Measurements from ENCODE around the gene SMIM41. TPM values are rescaled to one million over a fixed set of nuclear protein-coding genes. Genes with fewer than 3 reads are reported as not detected.

The SMIM41 gene
- total RNA-seq, 1 donor = 0.43 TPM

- no peak for TF ChIP-seq CTCF (IDR thresholded peaks at IDR 0.05; ENCODE audit: insufficient read depth, low read depth, low read length)
- no peak overlapping the region for H3K4me3 ChIP-seq (ENCODE audit: low read depth, low read length)
- DNase-seq (ENCODE audit: low read depth) = no peak
These were observed 66.0 kb downstream of the SMIM41 start for GRCh38 chr12:52145228-52146088.

- no peak for TF ChIP-seq CTCF (IDR thresholded peaks at IDR 0.05; ENCODE audit: insufficient read depth, low read depth, low read length)
- H3K4me3 ChIP-seq (ENCODE audit: low read depth, low read length) = no peak overlapping the region
- no peak for DNase-seq (ENCODE audit: low read depth)
These were observed 66.8 kb downstream of the SMIM41 start for GRCh38 chr12:52146089-52146821.

GRCh38 chr12:52146822-52147366, 67.4 kb downstream of the SMIM41 start:
- no peak for DNase-seq (ENCODE audit: low read depth)
- no peak overlapping the region for H3K4me3 ChIP-seq (ENCODE audit: low read depth, low read length)
- TF ChIP-seq CTCF (IDR thresholded peaks at IDR 0.05; ENCODE audit: insufficient read depth, low read depth, low read length) = no peak

- TF ChIP-seq CTCF (IDR thresholded peaks at IDR 0.05; ENCODE audit: insufficient read depth, low read depth, low read length) = no peak
- DNase-seq (ENCODE audit: low read depth) = peak; percentile 97
- no peak overlapping the region for H3K4me3 ChIP-seq (ENCODE audit: low read depth, low read length)
These were observed 68.0 kb downstream of the SMIM41 start for GRCh38 chr12:52147367-52147963.

- no peak overlapping the region for H3K4me3 ChIP-seq (ENCODE audit: low read depth, low read length)
- DNase-seq (ENCODE audit: low read depth) = no peak
- TF ChIP-seq CTCF (IDR thresholded peaks at IDR 0.05; ENCODE audit: insufficient read depth, low read depth, low read length) = no peak
These were observed 68.5 kb downstream of the SMIM41 start for GRCh38 chr12:52147964-52148463.

GRCh38 chr12:52148464-52149181, 69.1 kb downstream of the SMIM41 start:
- no peak overlapping the region for H3K4me3 ChIP-seq (ENCODE audit: low read depth, low read length)
- DNase-seq (ENCODE audit: low read depth) = no peak
- TF ChIP-seq CTCF (IDR thresholded peaks at IDR 0.05; ENCODE audit: insufficient read depth, low read depth, low read length) = no peak

All from fibroblast of villous mesenchyme (primary cell).